ENCODE data around the gene RAI1.

- TF ChIP-seq CTCF (conservative IDR thresholded peaks at IDR 0.05; ENCODE audit: low read depth, low read length) (no peak), EZH2 (IDR thresholded peaks at IDR 0.05; ENCODE audit: borderline replicate concordance, low read depth, low read length, poor library complexity, severe bottlenecking) (no peak)
Measured at GRCh38 chr17:17857496-17857895, 176.2 kb downstream of the RAI1 start.
